NT2/D1 (cell line): Measurements from ENCODE around the gene NFIX.

Source experiments
- YY1 ChIP-seq: IDR thresholded peaks from 2 replicates; pipeline ENCODE4 v1.6.1; 2011; ENCODE audit not compliant: insufficient read length, insufficient read depth
- ZNF274 ChIP-seq: IDR thresholded peaks from 2 replicates; pipeline ENCODE4 v1.6.1; 2011; ENCODE audit warnings: mild to moderate bottlenecking, low read depth, low read length

- TF ChIP-seq YY1, result no peak
- TF ChIP-seq ZNF274, result no peak
Observed at GRCh38 chr19:13078381-13078780, 83.1 kb downstream of the NFIX start.
